Endothelial cell of umbilical vein (primary cell): ENCODE measurements around the gene CCDC34.

Experiments
- CTCF ChIP-seq, 2 donors: IDR thresholded peaks; 1 replicate in 1 of 2; 2 replicates in 1 of 2; pipeline ENCODE4 v1.5.1; 2011; ENCODE audit warnings: low read length in 2 of 2, mild to moderate bottlenecking in 2 of 2, moderate library complexity in 2 of 2, control low read depth in 1 of 2, inconsistent platforms in 1 of 2, low read depth in 1 of 2; ENCODE audit not compliant: insufficient read depth in 1 of 2; ENCODE audit errors: extremely low read depth in 1 of 2
- EZH2 ChIP-seq: IDR thresholded peaks from 2 replicates; pipeline ENCODE4 v1.6.1; 2012; ENCODE audit warnings: borderline replicate concordance, low read depth, mild to moderate bottlenecking, moderate library complexity, low read length, inconsistent platforms; ENCODE audit not compliant: severe bottlenecking
- FOS ChIP-seq: IDR thresholded peaks from 2 replicates; pipeline ENCODE4 v1.6.1; 2011; ENCODE audit warnings: mild to moderate bottlenecking, low read length, moderate library complexity, borderline replicate concordance; ENCODE audit not compliant: insufficient read depth
- GATA2 ChIP-seq: IDR thresholded peaks from 2 replicates; pipeline ENCODE4 v1.7.0; 2011; ENCODE audit warnings: low read depth, mild to moderate bottlenecking, moderate library complexity, mixed read lengths, low read length; ENCODE audit not compliant: insufficient read length, insufficient read depth
- MAX ChIP-seq: IDR thresholded peaks from 2 replicates; pipeline ENCODE4 v1.6.1; 2011; ENCODE audit not compliant: insufficient read depth, insufficient read length
- MYC ChIP-seq: IDR thresholded peaks from one replicate; pipeline ENCODE4 v1.6.1; 2011; ENCODE audit warnings: mild to moderate bottlenecking, low read depth, low read length
- POLR2A ChIP-seq: IDR thresholded peaks from 2 replicates; pipeline ENCODE4 v1.6.1; 2012; ENCODE audit warnings: low read depth, mild to moderate bottlenecking, control low read depth, low read length
- POLR2AphosphoS5 ChIP-seq: IDR thresholded peaks from 2 replicates; pipeline ENCODE4 v1.6.1; 2012; ENCODE audit warnings: low read depth, mild to moderate bottlenecking, control low read depth, low read length, moderate library complexity; ENCODE audit not compliant: insufficient read depth

GRCh38 chr11:27390318-27391295 lies 27.6 kb upstream of the CCDC34 start:
- no peak for TF ChIP-seq CTCF (IDR thresholded peaks at IDR 0.05; ENCODE audit: extremely low read depth in 1 of 2, insufficient read depth in 1 of 2, low read depth in 1 of 2, low read length in 2 of 2)
- no peak for TF ChIP-seq EZH2
- TF ChIP-seq GATA2: no peak
- TF ChIP-seq MAX: no peak
- no peak for TF ChIP-seq POLR2A
- TF ChIP-seq POLR2AphosphoS5: no peak
- TF ChIP-seq MYC: no peak
- TF ChIP-seq FOS: no peak
